T-helper 9 cell (primary cell): ENCODE results near the gene FBXL12.
"Not testable (repeated sequence)": the region's sequence is repeated elsewhere in the genome, so short reads cannot be mapped to it uniquely, and the experiment has no call there.

Source experiments
- DNase-seq: peaks from one replicate; pipeline ENCODE4 v3.0.0-alpha.2; 2020

Gene FBXL12

GRCh38 chr19:9836021-9836420 is 17.1 kb upstream of the FBXL12 start:
- no peak for DNase-seq

- DNase-seq = no peak
These were observed 16.6 kb upstream of the FBXL12 start for GRCh38 chr19:9835507-9835949.

- peak; percentile 99 for DNase-seq
These were observed 16.0 kb upstream of the FBXL12 start, which contains the start of gene PIN1 for GRCh38 chr19:9834726-9835506. TSS of gene PIN1 (plus strand) at chr19:9835318. CDS start at chr19:9835345, 27 bp downstream.

- DNase-seq = no peak
These were observed 15.4 kb upstream of the FBXL12 start for GRCh38 chr19:9834307-9834725.

GRCh38 chr19:9828551-9829063 is 9.7 kb upstream of the FBXL12 start:
- no peak for DNase-seq

- peak; percentile 80 for DNase-seq
These were observed 8.7 kb upstream of the FBXL12 start, which contains the start of gene UBL5 for GRCh38 chr19:9827289-9828238. TSS of gene UBL5 (plus strand) at chr19:9827918. CDS start at chr19:9828338, 420 bp downstream.

- DNase-seq = no peak
These were observed 4.9 kb upstream of the FBXL12 start for GRCh38 chr19:9823816-9824215.

GRCh38 chr19:9820034-9820433 is 1.2 kb upstream of the FBXL12 start:
- DNase-seq = not testable (repeated sequence)

GRCh38 chr19:9819596-9819909 is 674 bp upstream of the FBXL12 start:
- DNase-seq = no peak

- DNase-seq = no peak
These were observed 625 bp downstream of the FBXL12 start for GRCh38 chr19:9818175-9818733.

GRCh38 chr19:9811139-9811538 is 7.7 kb downstream of the FBXL12 start:
- DNase-seq = no peak

GRCh38 chr19:9808855-9809824 is 9.7 kb downstream of the FBXL12 start:
- DNase-seq = no peak

- DNase-seq = no peak
These were observed 12.1 kb downstream of the FBXL12 start for GRCh38 chr19:9806803-9807202.

GRCh38 chr19:9801976-9802375 is 16.9 kb downstream of the FBXL12 start:
- DNase-seq = no peak

GRCh38 chr19:9799162-9799561 is 19.7 kb downstream of the FBXL12 start:
- DNase-seq = no peak

- no peak for DNase-seq
These were observed 21.0 kb downstream of the FBXL12 start for GRCh38 chr19:9797871-9798270.

GRCh38 chr19:9796113-9796773 is 22.6 kb downstream of the FBXL12 start:
- peak; percentile 71 for DNase-seq

GRCh38 chr19:9793071-9793591 is 25.7 kb downstream of the FBXL12 start:
- peak; percentile 47 for DNase-seq

- DNase-seq = peak; percentile 92
These were observed 26.4 kb downstream of the FBXL12 start for GRCh38 chr19:9792206-9793070.
